ENCODE results near the gene BANP.
"Not testable (repeated sequence)": the region's sequence is repeated elsewhere in the genome, so short reads cannot be mapped to it uniquely, and the experiment has no call there.

BANP gene

DNA sequence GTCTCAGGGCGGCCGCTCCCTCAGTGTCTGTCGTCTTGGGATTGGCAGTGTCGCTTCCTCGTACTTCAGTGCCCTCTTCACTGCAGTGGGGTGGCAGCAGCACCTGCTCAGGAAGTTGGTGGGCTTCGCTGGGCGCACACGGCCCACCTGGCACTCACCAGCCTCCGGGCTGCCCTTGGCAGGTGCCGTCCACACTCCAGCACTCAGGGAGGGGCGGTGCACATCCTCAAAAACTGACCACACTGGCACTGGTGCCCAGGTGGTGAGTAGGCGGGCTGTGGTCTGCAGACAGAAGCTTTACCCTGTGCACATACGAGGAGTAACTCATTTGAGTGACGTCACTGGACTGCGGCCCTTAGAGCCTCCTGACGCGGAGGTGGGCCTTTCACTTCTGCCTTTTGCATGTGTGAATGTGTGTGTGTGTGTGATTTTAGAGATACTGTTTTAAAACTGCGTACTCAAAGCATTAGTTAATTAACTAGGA, 94.6 kb downstream of the BANP start:
- TF ChIP-seq, protein P1, sequence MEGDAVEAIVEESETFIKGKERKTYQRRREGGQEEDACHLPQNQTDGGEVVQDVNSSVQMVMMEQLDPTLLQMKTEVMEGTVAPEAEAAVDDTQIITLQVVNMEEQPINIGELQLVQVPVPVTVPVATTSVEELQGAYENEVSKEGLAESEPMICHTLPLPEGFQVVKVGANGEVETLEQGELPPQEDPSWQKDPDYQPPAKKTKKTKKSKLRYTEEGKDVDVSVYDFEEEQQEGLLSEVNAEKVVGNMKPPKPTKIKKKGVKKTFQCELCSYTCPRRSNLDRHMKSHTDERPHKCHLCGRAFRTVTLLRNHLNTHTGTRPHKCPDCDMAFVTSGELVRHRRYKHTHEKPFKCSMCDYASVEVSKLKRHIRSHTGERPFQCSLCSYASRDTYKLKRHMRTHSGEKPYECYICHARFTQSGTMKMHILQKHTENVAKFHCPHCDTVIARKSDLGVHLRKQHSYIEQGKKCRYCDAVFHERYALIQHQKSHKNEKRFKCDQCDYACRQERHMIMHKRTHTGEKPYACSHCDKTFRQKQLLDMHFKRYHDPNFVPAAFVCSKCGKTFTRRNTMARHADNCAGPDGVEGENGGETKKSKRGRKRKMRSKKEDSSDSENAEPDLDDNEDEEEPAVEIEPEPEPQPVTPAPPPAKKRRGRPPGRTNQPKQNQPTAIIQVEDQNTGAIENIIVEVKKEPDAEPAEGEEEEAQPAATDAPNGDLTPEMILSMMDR (conservative IDR thresholded peaks at IDR 0.05) = no peak
- H3K27ac ChIP-seq = no peak overlapping the region

DNA sequence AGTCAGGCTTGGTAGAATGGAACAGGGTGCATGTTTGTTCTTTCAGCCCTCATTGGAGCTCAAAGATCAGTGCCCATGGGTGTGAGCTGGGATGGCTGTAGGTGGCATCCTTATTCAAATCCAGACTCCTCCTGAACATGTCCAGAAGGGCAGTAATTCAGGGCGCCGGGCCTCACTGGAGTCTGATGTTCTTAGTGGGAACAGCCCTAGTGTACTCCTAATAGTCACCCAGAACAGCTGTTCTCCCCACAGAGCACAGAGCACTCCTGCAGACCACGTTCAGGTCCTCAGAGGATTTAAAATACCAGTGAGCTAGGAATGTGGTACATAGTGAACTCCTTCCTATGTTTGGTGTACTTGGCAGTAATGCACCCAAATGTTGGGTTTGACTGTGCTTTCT, 96.2 kb downstream of the BANP start:
- no peak overlapping the region for H3K27ac ChIP-seq
- TF ChIP-seq, protein P1 (conservative IDR thresholded peaks at IDR 0.05) = no peak

DNA sequence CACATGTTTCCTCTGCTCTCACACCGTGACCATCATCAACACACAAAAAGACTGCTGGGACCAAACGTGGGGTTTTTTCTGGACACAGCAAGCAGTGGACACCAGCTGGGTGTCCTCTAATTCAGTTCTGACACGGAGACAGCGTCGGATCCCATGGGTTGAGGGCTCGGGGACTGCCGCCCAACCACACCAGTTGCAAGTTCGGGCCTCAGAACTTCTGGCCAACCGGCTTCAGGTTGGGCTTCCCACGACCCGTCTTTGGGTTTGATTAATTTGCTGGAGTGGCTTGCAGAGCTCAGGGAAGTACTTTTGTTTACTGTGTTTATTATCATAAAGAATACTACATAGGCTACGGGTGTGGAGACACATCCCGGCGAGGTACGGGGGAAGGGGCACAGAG, 97.8 kb downstream of the BANP start:
- H3K27ac ChIP-seq = no peak overlapping the region
- TF ChIP-seq, protein P1 (conservative IDR thresholded peaks at IDR 0.05) = no peak

- H3K27ac ChIP-seq = no peak overlapping the region
- TF ChIP-seq, protein P1 (conservative IDR thresholded peaks at IDR 0.05) = no peak
Observed at GRCh38 chr16:88049561-88050545, 98.6 kb downstream of the BANP start.

GRCh38 chr16:88050952-88051660, 99.9 kb downstream of the BANP start:
- H3K27ac ChIP-seq = no peak overlapping the region
- TF ChIP-seq, protein P1 (conservative IDR thresholded peaks at IDR 0.05) = no peak

DNA sequence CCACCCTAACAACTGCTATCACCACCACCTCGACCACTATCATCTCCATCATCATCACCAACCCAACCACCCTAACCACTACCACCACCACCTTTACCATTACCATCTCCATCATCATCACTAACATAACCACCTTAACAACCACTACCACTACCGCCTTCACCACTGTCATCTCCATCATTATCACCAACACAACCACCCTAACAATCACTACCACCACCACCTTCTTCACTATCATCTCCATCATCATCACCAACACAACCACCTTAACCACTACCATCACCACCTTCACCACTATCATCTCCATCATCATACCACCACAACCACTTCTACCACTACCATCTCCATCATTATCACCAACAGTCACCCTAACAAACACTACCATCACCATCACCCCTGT, 101.4 kb downstream of the BANP start:
- H3K27ac ChIP-seq = no peak overlapping the region
- TF ChIP-seq, protein P1 (conservative IDR thresholded peaks at IDR 0.05) = no peak

DNA sequence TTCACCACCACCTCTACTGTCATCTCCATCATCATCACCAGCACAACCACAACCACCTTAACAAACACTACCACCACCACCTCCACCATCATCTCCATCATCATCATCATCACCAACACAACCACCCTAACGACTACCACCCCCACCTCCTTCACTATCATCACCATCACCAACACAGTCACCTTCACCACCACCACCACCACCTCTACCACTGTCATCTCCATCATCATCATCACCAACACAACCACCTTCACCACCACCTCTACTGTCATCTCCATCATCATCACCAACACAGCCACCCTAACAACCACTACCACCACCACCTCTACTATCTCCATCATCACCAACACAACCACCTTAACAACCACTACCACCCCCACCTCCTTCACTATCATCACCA, 102.2 kb downstream of the BANP start:
- H3K27ac ChIP-seq = not testable (repeated sequence)

Measured in VCaP (cell line).